ENCODE measurements around the gene PCDH12. TPM values are rescaled to one million over a fixed set of nuclear protein-coding genes. Genes with fewer than 3 reads are reported as not detected.

The PCDH12 gene
- total and polyA plus RNA-seq, 2 donors (not counting 3 experiments of a cell fraction or from before 2014, with no cell fraction given) = 6.2 to 20.4 TPM

DNA sequence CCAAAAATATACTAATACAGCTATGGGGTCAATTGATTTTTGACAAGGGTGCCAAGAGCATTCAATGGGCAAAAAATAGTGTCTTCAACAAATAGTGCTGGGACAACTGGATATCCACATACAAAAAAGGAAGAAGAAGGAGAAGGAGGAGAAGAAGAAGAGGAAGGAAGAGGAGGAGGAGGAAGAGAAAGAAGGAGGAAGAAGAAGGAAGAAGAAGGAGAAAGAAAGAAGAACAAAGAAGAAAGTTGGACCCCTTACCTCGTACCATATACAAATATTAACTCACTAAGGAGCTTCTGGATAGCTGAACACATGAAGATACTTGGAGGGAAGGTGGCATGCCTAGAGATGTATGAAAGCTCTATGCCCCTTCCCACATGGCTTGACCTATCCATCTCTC lies 51.5 kb downstream of the PCDH12 start:
- Histone ChIP-seq H3K79me2 (ENCODE audit: control insufficient read depth, insufficient read depth, low read length) (no peaks in the 10 kb centered on the region), H3K9me3 (replicated peaks; ENCODE audit: control insufficient read depth, insufficient read depth, low read length) (no peaks in the 10 kb centered on the region), H3K9me1 (replicated peaks; ENCODE audit: control insufficient read depth, extremely low read depth, insufficient read depth, low read length) (no peaks in the 10 kb centered on the region), H3K36me3 (ENCODE audit: control insufficient read depth in 2 of 2, extremely low read depth in 1 of 2, insufficient read depth in 2 of 2, low read length in 2 of 2) (no peaks in the 10 kb centered on the region), H3K4me1 (ENCODE audit: control insufficient read depth, extremely low read depth, insufficient read depth, low read length) (no peaks in the 10 kb centered on the region), H3K4me3 (replicated peaks in 1 of 3; ENCODE audit: insufficient read depth in 1 of 3, low read depth in 1 of 3, low read length in 3 of 3) (no peak overlapping the region), H3K27ac (ENCODE audit: insufficient read depth, low read depth, low read length) (no peak overlapping the region), H3K9ac (replicated peaks; ENCODE audit: extremely low read depth, insufficient read depth, low read length) (no peak overlapping the region), H4K20me1 (replicated peaks; ENCODE audit: control insufficient read depth, extremely low read depth, insufficient read depth, low read length) (no peaks in the 10 kb centered on the region), H3K27me3 (ENCODE audit: control insufficient read depth in 2 of 2, insufficient read depth in 2 of 2, low read length in 2 of 2) (peaks cover 4 to 5% of the 10 kb centered on the region in 2 experiments), H3K4me2 (ENCODE audit: insufficient read depth, low read length) (no peak overlapping the region), H2AFZ (ENCODE audit: low read depth, low read length) (no peak overlapping the region)
- no TSS peak for BruUV-seq (replicated peaks)
- CTCF ChIA-PET = interaction anchor here (0.7 to 1.9 kb wide), 4 partner anchors 17 to 214 kb away, joined by 3 to 9 read pairs (median 4); no protein-coding TSS in a partner anchor
- POLR2A ChIA-PET = no interaction called here
- intact Hi-C loops (cut with micrococcal nuclease) (no loop called here), dilution Hi-C loops (cut with MboI; ENCODE audit: extremely low pct_ligation_motif_present, low sequenced_read_pairs) (no loop called here)
- no peak for FAIRE-seq
- TF ChIP-seq JUN (IDR thresholded peaks at IDR 0.05; ENCODE audit: borderline replicate concordance, insufficient read depth, insufficient read length, low read depth) (no peak), GATA2 (IDR thresholded peaks at IDR 0.05; ENCODE audit: insufficient read depth, insufficient read length, low read depth, low read length) (no peak), FOS (IDR thresholded peaks at IDR 0.05; ENCODE audit: borderline replicate concordance, insufficient read depth, low read length) (no peak), POLR2AphosphoS5 (IDR thresholded peaks at IDR 0.05; ENCODE audit: insufficient read depth, low read depth, low read length) (no peak), POLR2A (IDR thresholded peaks at IDR 0.05; ENCODE audit: low read depth, low read length) (no peak), MYC (IDR thresholded peaks at IDR 0.05; ENCODE audit: low read depth, low read length) (no peak), EZH2 (IDR thresholded peaks at IDR 0.05; ENCODE audit: borderline replicate concordance, low read depth, low read length, severe bottlenecking) (no peak)
- TF ChIP-seq, protein P1, sequence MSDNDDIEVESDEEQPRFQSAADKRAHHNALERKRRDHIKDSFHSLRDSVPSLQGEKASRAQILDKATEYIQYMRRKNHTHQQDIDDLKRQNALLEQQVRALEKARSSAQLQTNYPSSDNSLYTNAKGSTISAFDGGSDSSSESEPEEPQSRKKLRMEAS (IDR thresholded peaks at IDR 0.05; ENCODE audit: insufficient read depth, insufficient read length) = no peak
- TF ChIP-seq, protein P2, sequence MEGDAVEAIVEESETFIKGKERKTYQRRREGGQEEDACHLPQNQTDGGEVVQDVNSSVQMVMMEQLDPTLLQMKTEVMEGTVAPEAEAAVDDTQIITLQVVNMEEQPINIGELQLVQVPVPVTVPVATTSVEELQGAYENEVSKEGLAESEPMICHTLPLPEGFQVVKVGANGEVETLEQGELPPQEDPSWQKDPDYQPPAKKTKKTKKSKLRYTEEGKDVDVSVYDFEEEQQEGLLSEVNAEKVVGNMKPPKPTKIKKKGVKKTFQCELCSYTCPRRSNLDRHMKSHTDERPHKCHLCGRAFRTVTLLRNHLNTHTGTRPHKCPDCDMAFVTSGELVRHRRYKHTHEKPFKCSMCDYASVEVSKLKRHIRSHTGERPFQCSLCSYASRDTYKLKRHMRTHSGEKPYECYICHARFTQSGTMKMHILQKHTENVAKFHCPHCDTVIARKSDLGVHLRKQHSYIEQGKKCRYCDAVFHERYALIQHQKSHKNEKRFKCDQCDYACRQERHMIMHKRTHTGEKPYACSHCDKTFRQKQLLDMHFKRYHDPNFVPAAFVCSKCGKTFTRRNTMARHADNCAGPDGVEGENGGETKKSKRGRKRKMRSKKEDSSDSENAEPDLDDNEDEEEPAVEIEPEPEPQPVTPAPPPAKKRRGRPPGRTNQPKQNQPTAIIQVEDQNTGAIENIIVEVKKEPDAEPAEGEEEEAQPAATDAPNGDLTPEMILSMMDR (IDR thresholded peaks at IDR 0.05; ENCODE audit: extremely low read depth in 1 of 2, insufficient read depth in 1 of 2, low read depth in 1 of 2, low read length in 2 of 2) = no peak
- DNase-seq (ENCODE audit: low read depth, low spot score) = no peak
